Heart left ventricle (tissue), 16 donors: ENCODE results near the gene GALNT18. TPM values are rescaled to one million over a fixed set of nuclear protein-coding genes. Genes with fewer than 3 reads are reported as not detected.

ENCODE experiments used
- ATAC-seq, 4 donors: fragments of 200-7000 bp; cut with Tn5 transposase; one replicate each; pipeline ENCODE4 v1.9.1; 2020 to 2022; ENCODE audit warnings: moderate library complexity in 4 of 4, mild to moderate bottlenecking in 3 of 4, moderate number of reproducible peaks in 1 of 4
- DNase-seq, 5 donors: peaks; one replicate each; pipeline ENCODE4 v3.0.0-alpha.2; 2020
- H3K27ac ChIP-seq, 12 donors: fragments of 200-600 bp; sonication (generic) in 4 of 12; one replicate each; pipeline versions ENCODE4 v1.5.0 to v1.8.0; 2016 to 2022; ENCODE audit warnings: mild to moderate bottlenecking in 2 of 12
- H3K27me3 ChIP-seq, 9 donors: fragments of 200-600 bp; sonication (generic) in 2 of 9; one replicate each; pipeline versions ENCODE4 v1.5.1 to v1.8.0; 2016 to 2022; ENCODE audit warnings: mild to moderate bottlenecking in 3 of 9
- H3K36me3 ChIP-seq, 9 donors: fragments of 200-600 bp; sonication (generic) in 2 of 9; one replicate each; pipeline versions ENCODE4 v1.5.0 to v1.8.0; 2018 to 2022; ENCODE audit warnings: mild to moderate bottlenecking in 2 of 9
- H3K4me1 ChIP-seq, 12 donors: fragments of 200-600 bp; sonication (generic) in 4 of 12; one replicate each; pipeline versions ENCODE4 v1.5.0 to v1.8.0; 2016 to 2022; ENCODE audit warnings: mild to moderate bottlenecking in 3 of 12
- H3K4me3 ChIP-seq, 12 donors: fragments of 200-600 bp; sonication (generic) in 4 of 12; one replicate each; pipeline versions ENCODE4 v1.5.0 to v1.8.0; 2017 to 2022; ENCODE audit warnings: mild to moderate bottlenecking in 9 of 12, moderate library complexity in 4 of 12
- H3K9me3 ChIP-seq, 12 donors: fragments of 200-600 bp; sonication (generic) in 4 of 12; one replicate each; pipeline versions ENCODE4 v1.5.0 to v1.8.0; 2016 to 2022; ENCODE audit warnings: mild to moderate bottlenecking in 1 of 12
- POLR2A ChIP-seq, 2 donors: fragments of 450-650 bp; IDR thresholded peaks; one replicate each; pipeline ENCODE4 v1.6.1; 2017; ENCODE audit warnings: antibody characterized with exemption in 2 of 2, mild to moderate bottlenecking in 2 of 2, moderate library complexity in 2 of 2
- WGBS, 4 donors: extraction: QIAGEN DNeasy Blood & Tissue Kit in 2 of 4; methylation state at CpG; one replicate each; pipeline versions ENCODE4 v1.1.5 to v1.1.7; 2013 to 2018; 5-methylcytosine and 5-hydroxymethylcytosine counted together
- intact Hi-C, 10 donors: fragments of 100-400 bp; cut with DNase I; formaldehyde crosslinking; loops; one replicate each; pipeline versions ENCODE4 v1.11.1 to v1.14.2; 2022
- polyA plus RNA-seq, 2 donors: library from polyadenylated mRNA; stranded (reverse); fragments of 200-250 nt; gene quantifications; one replicate each; pipeline ENCODE4 v1.2.3, GENCODE V29; 2013
- total RNA-seq, 9 donors: library from RNA; depleted of rRNA in 2 of 9; stranded (reverse); fragments of >200 nt in 2 of 9; fragmentation: NEBNext Ultra II Directional in 3 of 9; extraction: Animal tissue kit (Norgen Biotek cat#: 25700) in 3 of 9; gene quantifications; one replicate each; pipeline versions ENCODE4 v1.1.0 to v1.2.4, GENCODE V29; 2016 to 2023
- TF ChIP-seq, protein P1 (sequence below), 12 donors: fragments of 200-600 bp; sonication (generic) in 4 of 12; IDR thresholded peaks; one replicate each; pipeline versions ENCODE4 v1.5.0 to v1.8.0; 2018 to 2022; ENCODE audit warnings: antibody characterized with exemption in 12 of 12, mild to moderate bottlenecking in 5 of 12
- donor health status: ischemic (EF 13 %, LVEDD 7.1; RV severe dilation, severe dysfunction).
- donor health status: healthy with polysubstance abuse.
- donor health status: DM: no; HTN: yes; CAD: no.
- donor health status: DM: no; HTN: no; CAD: no.
- donor health status: ischemic (EF 25% LVEDD 6.9; RV normal size, moderate dysfunction).
- donor health status: ischemic (EF 25% LVEDD 5.7; RV mildly dilated, moderate dysfunction).
- donor health status: healthy.
- donor health status: DM: yes; HTN: yes; CAD: no.
- donor health status: ischemic (EF 35%, LVEDD 5.7; RV mildly dilated, moderate dysfunction).
- donor health status: nonischemic (EF 11% LVEDD 7.7; RV severe dilation, severe dysfunction).
- donor health status: DM: yes; HTN: yes; CAD: no.
- donor health status: PGD.
- donor health status: ischemic (EF 29% LVEDD 5.4; RV normal size, mild dysfunction).
- donor health status: nonischemic (EF 23%, LVEDD 6.1; RV moderate dilation, normal function).

The GALNT18 gene
- total and polyA plus RNA-seq, 11 donors = 9.0 to 31.8 (median 17.3) TPM

DNA sequence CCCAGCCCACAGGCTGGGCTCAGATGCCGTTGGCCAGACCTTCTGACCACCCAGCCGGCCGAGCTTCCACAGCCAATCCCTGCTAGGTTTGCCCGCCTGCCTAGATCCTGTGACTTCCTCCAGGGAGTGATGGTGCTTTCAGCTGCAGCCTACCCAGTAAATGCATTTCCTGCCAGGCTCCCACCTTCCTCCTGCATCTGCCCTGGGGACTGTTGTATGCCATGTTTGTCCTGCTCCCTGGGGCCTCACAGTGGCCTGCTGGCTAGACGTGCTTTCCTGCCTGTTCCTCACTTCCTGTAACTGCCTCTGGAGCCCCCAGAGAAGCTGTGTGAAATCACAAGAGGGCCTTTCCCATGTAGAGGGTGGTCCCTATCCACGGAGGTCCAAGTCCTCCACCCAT is 86.2 kb downstream of the GALNT18 start:
- no peaks in the 10 kb centered on the region for H3K27me3 ChIP-seq
- DNase-seq = peak; percentile 67 to 74 (median 71)
- peak overlapping the region; percentile 27 to 91 (median 84) for H3K27ac ChIP-seq
- H3K4me3 ChIP-seq = no peak overlapping the region
- peak in 3 of 4 donors; percentile 21 to 69 (median 29) for ATAC-seq
- H3K4me1 ChIP-seq = peaks cover 29 to 99% (median 80%) of the 10 kb centered on the region in 12 donors
- WGBS, 4 donors = 50 to 60% (median 59%) methylated on average over 6 of the region's 6 CpGs
- no peaks in the 10 kb centered on the region for H3K36me3 ChIP-seq
- no peaks in the 10 kb centered on the region for H3K9me3 ChIP-seq
- intact Hi-C loops = loop anchor here in 9 of 10 donors (2.0 to 10.0 kb wide), 9 partner anchors 37 to 131 kb away; partner anchors contain the start of gene GALNT18 (in 4 of the 9)
- TF ChIP-seq, protein P1, sequence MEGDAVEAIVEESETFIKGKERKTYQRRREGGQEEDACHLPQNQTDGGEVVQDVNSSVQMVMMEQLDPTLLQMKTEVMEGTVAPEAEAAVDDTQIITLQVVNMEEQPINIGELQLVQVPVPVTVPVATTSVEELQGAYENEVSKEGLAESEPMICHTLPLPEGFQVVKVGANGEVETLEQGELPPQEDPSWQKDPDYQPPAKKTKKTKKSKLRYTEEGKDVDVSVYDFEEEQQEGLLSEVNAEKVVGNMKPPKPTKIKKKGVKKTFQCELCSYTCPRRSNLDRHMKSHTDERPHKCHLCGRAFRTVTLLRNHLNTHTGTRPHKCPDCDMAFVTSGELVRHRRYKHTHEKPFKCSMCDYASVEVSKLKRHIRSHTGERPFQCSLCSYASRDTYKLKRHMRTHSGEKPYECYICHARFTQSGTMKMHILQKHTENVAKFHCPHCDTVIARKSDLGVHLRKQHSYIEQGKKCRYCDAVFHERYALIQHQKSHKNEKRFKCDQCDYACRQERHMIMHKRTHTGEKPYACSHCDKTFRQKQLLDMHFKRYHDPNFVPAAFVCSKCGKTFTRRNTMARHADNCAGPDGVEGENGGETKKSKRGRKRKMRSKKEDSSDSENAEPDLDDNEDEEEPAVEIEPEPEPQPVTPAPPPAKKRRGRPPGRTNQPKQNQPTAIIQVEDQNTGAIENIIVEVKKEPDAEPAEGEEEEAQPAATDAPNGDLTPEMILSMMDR (IDR thresholded peaks at IDR 0.05) = peak in 3 of 12 donors; percentile 9 to 31 (median 25)
- no peak for TF ChIP-seq POLR2A (IDR thresholded peaks at IDR 0.05)

DNA sequence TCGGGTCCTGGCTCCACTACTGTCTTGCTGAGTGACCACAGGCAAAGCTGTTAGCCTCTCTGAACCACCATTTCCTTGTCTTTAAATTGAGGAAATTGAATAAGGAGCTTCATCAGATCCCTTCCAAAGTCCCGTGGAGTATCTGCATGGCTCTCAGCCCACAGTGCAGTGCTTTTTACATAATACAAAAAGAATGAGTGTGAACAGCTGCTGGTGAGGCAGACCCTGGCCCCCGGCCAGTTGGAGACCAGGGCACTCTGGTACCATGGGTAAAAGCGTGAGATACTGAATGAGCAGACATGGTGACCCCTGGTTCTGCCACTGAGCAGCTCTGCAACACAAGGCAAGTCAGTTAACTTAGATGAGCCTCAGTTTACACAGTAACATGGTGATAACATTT is 86.8 kb downstream of the GALNT18 start:
- Histone ChIP-seq H3K4me1 (peaks cover 29 to 100% (median 85%) of the 10 kb centered on the region in 12 donors), H3K27ac (peak overlapping the region in 11 of 12 donors; percentile 50 to 91 (median 84)), H3K4me3 (no peak overlapping the region), H3K27me3 (no peaks in the 10 kb centered on the region), H3K36me3 (no peaks in the 10 kb centered on the region), H3K9me3 (no peaks in the 10 kb centered on the region)
- TF ChIP-seq, protein P1 (IDR thresholded peaks at IDR 0.05) = no peak
- no peak for TF ChIP-seq POLR2A (IDR thresholded peaks at IDR 0.05)
- DNase-seq (peak in 1 of 5 donors; percentile 53), ATAC-seq (no peak)
- intact Hi-C loops = loop anchor here (5.0 to 10.0 kb wide), 10 partner anchors 37 to 130 kb away; partner anchors contain the start of gene GALNT18 (in 5 of the 10)
- WGBS, 4 donors = 13 to 33% (median 30%) methylated on average over 4 of the region's 4 CpGs

DNA sequence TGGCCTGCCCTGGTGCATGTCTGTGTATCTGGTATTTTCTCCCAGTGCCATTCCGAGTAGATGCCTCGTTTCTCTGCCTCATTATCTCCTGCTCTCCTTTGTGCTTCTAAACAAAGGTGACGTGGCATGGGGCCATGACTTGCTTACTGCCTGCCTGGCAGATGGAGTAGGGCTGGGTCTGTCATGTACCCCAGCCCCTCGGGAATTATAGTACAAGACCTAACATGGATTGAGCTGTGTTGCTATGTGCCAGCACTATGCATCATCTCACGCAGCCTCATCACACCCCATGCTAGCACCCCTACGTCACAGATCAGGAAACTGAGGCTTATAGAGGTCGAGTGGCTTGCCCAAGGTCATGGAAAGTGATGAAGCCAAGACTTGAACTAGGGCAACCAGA is 88.1 kb downstream of the GALNT18 start:
- no peak for TF ChIP-seq POLR2A (IDR thresholded peaks at IDR 0.05)
- TF ChIP-seq, protein P1 (IDR thresholded peaks at IDR 0.05) = no peak

DNA sequence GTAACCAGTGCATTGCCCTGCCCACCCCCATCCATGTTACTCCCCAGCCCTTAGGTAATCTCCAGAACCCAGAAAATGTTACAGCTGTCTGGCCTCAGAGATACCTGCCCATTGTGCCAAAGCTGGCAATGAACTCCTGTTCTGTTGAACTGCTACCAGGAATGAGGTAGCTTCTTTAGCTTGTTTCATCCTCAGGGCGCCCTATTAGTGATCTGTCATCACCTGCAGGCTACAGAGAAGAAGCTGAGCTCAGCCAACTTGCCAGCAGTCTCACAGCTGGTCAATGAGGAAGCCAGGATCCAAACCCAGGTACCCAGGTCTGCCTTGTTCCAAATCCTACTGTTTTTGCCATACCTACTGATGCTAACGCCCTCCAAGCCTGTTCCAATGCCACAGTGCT is 88.7 kb downstream of the GALNT18 start:
- TF ChIP-seq, protein P1 (IDR thresholded peaks at IDR 0.05) = no peak
- TF ChIP-seq POLR2A (IDR thresholded peaks at IDR 0.05) = no peak
- ATAC-seq (peak in 1 of 4 donors; percentile 26), DNase-seq (no peak)
- Histone ChIP-seq H3K9me3 (no peaks in the 10 kb centered on the region), H3K27ac (peak overlapping the region in 9 of 12 donors; percentile 27 to 86 (median 39)), H3K4me3 (no peak overlapping the region), H3K36me3 (no peaks in the 10 kb centered on the region), H3K27me3 (no peaks in the 10 kb centered on the region), H3K4me1 (peaks cover 21 to 82% (median 67%) of the 10 kb centered on the region in 12 donors)
- intact Hi-C loops = loop anchor here in 9 of 10 donors (5.0 to 10.0 kb wide), 6 partner anchors 71 to 128 kb away; partner anchors contain the start of gene GALNT18 (in 1 of the 9)
- 82 to 90% (median 85%) methylated on average over 2 of the region's 2 CpGs for WGBS, 4 donors

More for the DNA sequence above, 88.1 kb downstream of the GALNT18 start:
- H3K27me3 ChIP-seq = no peaks in the 10 kb centered on the region
- no peaks in the 10 kb centered on the region for H3K36me3 ChIP-seq
- peak overlapping the region in 5 of 12 donors; percentile 36 to 86 (median 45) for H3K27ac ChIP-seq
- DNase-seq (peak in 1 of 5 donors; percentile 58), ATAC-seq (no peak)
- H3K4me3 ChIP-seq = no peak overlapping the region
- WGBS, 4 donors = 64 to 80% (median 69%) methylated on average over 7 of the region's 7 CpGs
- intact Hi-C loops = loop anchor here in 9 of 10 donors (5.0 to 10.0 kb wide), 6 partner anchors 71 to 129 kb away; partner anchors contain the start of gene GALNT18 (in 1 of the 9)
- peaks cover 23 to 87% (median 74%) of the 10 kb centered on the region in 12 donors for H3K4me1 ChIP-seq
- H3K9me3 ChIP-seq = no peaks in the 10 kb centered on the region
